Testis (tissue), 2 donors: ENCODE results near the gene SLC9A9.

Experiments used
- CTCF ChIP-seq, 3 experiments: fragments of 450-650 bp in 2 of 3; fragments of 200-600 bp in 1 of 3; sonication (generic) in 1 of 3; IDR thresholded peaks; one replicate each; pipeline ENCODE4 v1.5.1; 2016 to 2019; ENCODE audit warnings: antibody characterized with exemption in 3 of 3, mild to moderate bottlenecking in 2 of 3, moderate library complexity in 1 of 3
- POLR2A ChIP-seq: fragments of 450-650 bp; IDR thresholded peaks from one replicate; pipeline ENCODE4 v1.6.1; 2017; ENCODE audit warnings: antibody characterized with exemption, mild to moderate bottlenecking, moderate library complexity

DNA sequence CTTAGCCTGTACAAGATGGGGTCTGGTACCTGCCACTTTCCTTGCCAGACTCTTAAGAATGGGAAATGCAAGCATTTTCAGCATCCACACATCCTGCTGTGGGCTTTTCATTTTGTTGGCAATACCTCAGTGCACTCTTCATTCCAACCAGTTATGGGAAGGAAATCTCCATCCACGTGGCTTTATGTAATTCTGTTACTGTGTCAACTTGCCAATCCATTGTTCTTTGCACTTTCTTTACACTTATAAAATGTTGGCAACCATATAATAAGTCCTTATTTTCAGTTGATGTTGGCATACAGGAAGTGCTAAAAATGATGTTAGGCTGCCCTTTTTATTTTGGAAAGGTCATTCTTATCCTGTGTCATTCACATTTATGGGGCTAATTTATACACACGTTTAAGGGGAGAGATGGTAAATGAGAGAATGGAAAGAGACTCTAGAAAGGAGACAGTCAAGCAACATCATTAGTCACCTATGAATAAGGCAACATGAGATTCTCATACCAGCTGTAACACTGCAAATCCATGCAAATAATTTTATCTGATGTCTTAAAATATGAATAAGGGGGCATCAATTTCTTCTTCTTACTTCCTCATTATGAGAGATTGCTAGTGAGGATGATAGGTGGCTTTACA lies 490.0 kb downstream of the SLC9A9 start:
- TF ChIP-seq CTCF (IDR thresholded peaks at IDR 0.05) (no peak), POLR2A (no peak)
